ENCODE data around the gene MSI1.

The MSI1 gene

DNA sequence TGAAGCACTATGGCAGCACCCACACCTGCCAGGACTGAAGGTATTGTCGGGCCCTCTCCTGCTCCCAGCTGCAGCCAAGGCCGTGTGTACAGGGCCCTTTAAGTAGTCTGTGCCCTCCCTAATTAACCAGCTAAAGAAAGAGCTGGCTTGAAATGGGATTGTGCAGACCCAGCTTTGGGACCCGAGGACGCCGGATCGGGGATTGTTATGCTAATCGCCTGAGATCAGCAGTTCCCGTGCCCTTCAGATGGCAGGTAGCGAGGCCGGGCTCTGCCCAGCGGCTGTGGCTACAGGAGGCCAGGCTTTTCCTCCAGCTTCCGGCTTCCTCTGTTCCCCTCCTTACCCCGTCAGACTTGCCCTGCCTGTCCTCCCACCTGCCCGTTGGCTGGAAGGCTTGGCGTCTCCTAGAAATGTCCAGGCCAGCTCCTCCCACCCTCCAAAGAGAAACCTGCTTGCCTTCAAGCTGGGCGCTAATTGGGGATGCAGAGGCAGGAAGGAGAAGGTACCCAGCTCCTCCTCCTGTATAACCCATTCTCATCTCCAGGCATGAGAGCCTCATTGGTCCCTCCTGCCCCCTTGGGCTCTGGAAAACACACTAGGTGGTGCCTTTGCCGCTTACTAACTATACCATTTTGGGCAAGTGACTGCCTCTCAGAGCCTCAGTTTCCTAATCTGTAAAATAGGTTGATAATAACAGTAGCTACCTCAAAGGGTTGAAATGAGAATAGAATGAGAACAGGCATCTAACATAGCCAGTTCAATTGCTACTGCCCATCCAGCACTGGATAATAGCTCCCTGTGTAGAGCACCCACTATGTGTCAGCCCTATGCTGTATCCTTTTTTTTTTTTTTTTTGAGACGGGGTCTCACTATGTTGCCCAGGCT is 25.8 kb upstream of the MSI1 start:
- no peak overlapping the region for H3K4me3 ChIP-seq (ENCODE audit: low read depth, low read length)
- TF ChIP-seq CTCF (IDR thresholded peaks at IDR 0.05; ENCODE audit: borderline replicate concordance, insufficient read depth, low read depth, low read length), result no peak

DNA sequence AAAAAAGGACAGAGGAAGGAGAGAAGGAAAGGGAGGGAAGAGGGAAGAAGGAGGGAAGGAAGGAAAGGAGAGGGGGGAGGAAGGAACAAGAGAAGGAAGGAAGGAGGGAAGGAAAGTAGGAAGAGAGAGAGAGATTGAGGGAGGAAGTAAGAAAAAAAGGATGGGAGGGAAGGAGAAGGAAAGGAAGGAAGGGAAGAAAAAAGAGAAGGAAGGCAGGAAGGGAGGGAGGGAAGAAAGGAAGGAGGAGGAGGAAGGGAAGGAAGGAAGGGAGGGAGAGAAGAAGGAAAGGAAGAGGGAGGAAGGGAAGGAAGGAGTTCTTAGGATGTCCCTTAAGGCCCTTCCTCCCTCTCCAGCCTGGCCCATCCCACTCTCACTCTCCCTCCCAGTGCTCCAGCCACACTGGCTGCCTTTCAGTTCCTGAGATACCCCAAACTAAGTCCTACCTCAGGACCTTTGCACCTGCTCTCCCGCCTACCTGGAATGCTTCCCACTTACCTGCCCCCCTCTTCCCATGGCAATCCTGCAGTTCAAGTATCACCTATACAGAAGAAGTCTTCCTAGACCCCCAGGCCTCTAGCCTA is 21.7 kb upstream of the MSI1 start:
- no peak overlapping the region for H3K4me3 ChIP-seq (ENCODE audit: low read depth, low read length)
- no peak for TF ChIP-seq CTCF (IDR thresholded peaks at IDR 0.05; ENCODE audit: borderline replicate concordance, insufficient read depth, low read depth, low read length)

GRCh38 chr12:120388691-120389481 is 19.9 kb upstream of the MSI1 start:
- H3K4me3 ChIP-seq (ENCODE audit: low read depth, low read length), result no peak overlapping the region
- no peak for TF ChIP-seq CTCF (IDR thresholded peaks at IDR 0.05; ENCODE audit: borderline replicate concordance, insufficient read depth, low read depth, low read length)

GRCh38 chr12:120381752-120382419 is 12.9 kb upstream of the MSI1 start:
- no peak for TF ChIP-seq CTCF (IDR thresholded peaks at IDR 0.05; ENCODE audit: borderline replicate concordance, insufficient read depth, low read depth, low read length)

GRCh38 chr12:120378036-120378435 is 9.1 kb upstream of the MSI1 start:
- no peak for TF ChIP-seq CTCF (IDR thresholded peaks at IDR 0.05; ENCODE audit: borderline replicate concordance, insufficient read depth, low read depth, low read length)
- H3K4me3 ChIP-seq (ENCODE audit: low read depth, low read length), result no peak overlapping the region

More at GRCh38 chr12:120381752-120382419, 12.9 kb upstream of the MSI1 start:
- no peak overlapping the region for H3K4me3 ChIP-seq (ENCODE audit: low read depth, low read length)

- H3K4me3 ChIP-seq (ENCODE audit: low read depth, low read length), result no peak overlapping the region
- no peak for TF ChIP-seq CTCF (IDR thresholded peaks at IDR 0.05; ENCODE audit: borderline replicate concordance, insufficient read depth, low read depth, low read length)
These were observed 8.6 kb upstream of the MSI1 start for GRCh38 chr12:120377611-120378010.
